Stimulated activated CD8-positive, alpha-beta memory T cell treated with anti-CD3 and anti-CD28 coated beads, Interleukin-7, amount 100 ng/mL, for 1 hour (primary cell): ENCODE data around the gene PRDM16.
"Not testable (repeated sequence)": the region's sequence is repeated elsewhere in the genome, so short reads cannot be mapped to it uniquely, and the experiment has no call there.

ENCODE experiments used
- DNase-seq, 2 donors: peaks; one replicate each; pipeline ENCODE4 v3.0.0-alpha.2; 2020; ENCODE audit warnings: low read depth in 2 of 2

Gene PRDM16

DNA sequence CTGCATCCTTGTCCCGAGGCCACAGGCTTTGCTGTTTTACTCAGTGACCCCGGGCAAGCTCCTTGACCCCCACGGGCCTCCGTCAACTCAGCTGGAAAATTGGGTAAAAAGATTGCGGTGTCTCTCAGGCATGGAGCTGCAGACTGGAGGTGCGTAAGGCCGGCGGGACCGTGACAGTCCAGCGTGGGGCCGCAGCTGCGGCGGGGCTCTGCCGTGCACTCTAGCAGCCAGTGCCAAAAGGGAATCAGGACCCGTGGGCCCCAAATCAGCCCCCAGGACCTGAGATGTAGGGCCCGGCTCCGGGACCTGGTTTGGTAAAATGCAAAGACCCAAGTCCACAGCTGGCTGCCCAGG, 158.3 kb downstream of the PRDM16 start:
- no peak for DNase-seq

DNA sequence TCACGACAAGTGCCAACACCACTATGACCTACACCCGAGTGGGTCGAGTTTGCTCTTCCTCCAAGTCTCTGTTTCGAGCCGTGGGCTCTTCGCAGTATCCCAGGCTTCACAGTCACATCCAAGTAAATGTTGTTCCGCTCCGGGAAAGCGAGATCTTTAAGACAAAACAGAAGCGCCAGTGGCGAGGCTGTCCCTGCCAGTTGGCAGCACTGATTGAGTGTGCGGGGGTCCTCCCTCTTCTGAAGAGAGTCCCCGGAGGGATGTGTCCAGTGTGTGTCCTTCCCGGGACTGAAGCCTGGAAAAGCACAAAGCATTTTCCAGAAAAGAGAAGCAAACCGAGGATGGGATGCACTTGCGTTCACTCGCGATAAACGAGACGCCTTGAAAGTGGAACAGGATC, 158.9 kb downstream of the PRDM16 start:
- DNase-seq, result no peak

DNA sequence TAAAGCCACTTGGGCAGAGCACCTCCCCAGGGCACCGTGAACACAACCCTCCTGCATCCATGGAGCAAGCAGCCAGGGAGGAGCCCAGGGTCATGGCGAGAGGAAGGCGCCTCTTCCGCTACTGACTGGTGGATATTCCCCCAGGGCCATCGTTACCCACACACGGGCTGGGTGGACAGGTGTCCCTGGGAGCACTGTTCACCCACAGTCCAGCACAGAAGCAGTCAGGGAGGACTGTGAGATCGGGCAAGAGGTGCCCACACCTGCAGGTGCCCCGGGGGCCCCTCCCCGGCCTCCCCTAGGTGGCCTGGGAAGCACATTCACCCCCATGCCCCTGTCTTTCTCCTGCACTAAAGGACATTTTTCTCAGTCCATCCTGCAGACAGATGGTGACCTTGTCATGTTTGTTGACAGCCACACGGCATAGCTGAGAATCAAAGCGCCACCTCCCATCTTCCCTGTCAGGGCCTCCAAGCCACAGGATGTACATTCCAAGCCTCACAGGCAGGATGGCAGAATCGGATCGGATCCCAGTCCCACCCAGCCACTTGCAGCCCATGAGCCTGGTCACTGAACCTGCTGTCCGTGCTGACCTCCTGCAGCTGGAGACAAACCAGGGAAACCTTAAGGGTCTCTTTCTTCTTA, 160.2 kb downstream of the PRDM16 start:
- no peak for DNase-seq

DNA sequence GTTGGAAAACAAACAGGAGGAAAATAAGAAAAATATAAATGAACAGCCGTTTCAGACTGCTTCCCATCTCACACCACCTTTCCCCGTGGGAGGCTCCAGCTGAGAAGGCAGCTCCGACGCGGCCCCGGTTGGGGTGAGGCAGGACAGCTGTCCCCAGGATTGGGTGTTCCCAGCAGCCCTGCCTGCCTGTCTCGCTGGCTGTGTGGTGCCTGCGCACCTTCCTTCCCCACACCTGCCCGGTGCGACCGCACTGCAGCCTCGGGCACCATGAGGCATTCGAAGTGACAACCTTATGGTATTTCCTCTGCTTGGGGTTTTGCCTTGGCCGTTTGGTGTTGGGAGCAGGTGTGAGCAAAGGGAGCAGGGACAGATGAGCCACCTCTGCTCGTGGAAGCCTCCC, 161.6 kb downstream of the PRDM16 start:
- DNase-seq, result no peak

DNA sequence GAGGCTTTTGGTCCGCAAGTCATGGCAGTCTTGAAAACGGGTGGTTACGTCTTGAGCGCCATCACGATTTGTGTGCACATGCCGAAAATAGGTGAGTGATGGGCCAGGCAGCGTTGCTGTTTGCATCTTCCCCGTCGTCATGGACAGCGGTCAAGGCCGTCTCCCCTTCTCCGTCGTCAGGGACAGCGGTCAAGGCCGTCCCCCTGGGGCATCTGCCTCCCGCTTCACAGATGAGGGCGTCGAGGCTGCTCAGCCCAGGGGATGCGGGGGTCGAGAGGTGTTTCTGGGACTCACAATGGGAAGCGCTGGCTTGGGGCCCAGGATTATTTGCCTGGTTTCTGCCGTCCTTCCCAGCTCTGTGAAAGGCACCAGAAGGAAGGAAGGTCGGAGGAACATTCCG, 162.2 kb downstream of the PRDM16 start:
- no peak for DNase-seq

DNA sequence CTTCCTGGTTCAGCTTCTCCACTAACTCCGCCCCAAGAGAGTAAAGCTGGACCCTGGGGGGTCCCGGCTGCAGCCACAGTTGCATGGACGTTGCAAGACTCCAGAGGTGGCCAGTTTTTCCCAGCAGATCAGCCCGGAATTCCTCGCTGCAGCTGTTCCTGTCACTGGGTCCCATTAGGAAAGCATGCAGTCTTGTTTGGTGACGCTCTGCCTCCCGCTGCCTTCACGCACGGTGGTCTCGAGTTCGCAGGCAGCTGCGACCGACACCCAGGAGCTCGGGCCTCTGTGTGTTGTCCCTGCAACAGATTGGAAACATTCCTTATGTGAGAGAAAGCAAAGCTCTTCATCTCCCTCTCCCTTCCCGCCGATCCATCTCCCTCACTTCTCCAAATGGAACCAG, 162.8 kb downstream of the PRDM16 start:
- no peak for DNase-seq

DNA sequence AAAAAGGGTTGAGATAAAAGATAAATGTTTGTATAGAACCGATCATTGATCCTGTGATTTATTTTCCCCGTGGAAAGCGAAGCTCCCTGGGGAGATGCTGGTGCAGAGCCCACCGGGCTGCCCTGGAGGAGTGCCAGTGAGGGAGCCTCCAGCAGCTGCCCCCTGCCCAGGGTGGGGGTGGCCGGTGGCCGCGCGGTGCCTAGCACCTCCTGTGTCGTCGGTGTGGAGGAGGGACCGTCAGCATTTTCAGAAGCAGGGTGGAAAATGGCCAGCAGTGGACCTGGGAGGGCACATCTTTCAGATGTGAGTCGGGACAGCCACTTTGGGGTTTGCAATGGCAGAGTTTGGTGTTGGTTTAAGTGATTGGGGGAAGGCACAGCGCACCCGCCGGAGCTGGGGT, 164.0 kb downstream of the PRDM16 start:
- DNase-seq, result no peak

DNA sequence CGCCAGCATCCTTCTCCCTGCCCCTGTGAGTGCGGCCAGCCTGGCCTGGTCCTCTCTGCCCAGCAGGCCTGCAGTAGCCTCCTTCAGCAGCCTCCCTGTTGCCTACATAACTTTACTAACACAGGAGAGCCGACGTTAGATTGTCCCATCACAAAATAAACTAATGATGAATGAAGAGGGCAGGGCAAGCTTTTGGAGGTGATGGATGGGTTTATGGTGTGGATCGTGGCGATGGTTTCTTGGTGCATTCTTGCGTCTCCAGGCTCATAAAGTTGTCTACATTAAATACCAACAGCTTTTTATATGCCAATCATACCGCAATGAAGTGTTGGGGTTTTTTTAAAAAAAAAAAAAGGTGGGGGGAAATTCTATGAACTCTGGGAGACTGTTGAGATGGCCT, 164.5 kb downstream of the PRDM16 start:
- no peak for DNase-seq

DNA sequence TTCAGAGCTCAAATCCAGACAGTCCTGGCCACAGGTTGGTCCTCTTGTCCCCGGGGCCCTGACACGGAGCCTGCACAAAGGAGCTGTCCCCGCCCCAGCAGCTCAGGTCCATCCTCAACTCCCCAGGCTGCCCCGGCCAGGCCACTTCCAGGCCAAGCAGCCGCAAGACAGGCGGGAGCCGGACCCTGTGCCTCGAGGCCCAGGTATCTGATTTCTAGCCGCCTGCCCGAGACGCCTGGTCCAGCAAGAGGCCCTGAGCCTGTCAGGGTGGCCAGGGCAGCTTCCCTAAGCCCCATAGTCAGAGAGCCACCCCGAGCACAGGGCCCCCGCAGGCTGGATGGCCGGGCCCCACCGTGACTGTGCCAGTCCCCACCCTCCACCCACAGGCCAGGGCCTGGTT, 165.3 kb downstream of the PRDM16 start:
- DNase-seq, result no peak

DNA sequence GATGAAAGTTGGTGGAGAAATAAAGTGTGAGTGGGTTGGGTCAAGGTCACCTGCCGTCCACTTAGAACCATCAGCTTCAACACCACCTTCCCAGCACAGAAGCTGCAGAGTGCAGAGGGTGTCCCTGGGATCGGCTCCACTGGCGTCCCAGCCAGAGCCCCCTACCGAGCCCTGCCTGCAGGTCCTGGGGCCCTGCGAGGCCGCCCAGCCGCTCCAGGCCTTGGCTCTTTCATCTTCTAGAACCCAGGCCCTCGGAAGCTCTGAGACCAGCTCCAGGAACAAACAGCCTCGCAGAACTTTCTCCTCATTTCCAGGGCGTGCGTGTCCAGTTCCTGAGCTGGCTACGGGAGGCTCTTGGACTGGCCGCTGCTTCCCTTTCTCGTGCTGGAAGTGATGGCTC, 166.0 kb downstream of the PRDM16 start:
- no peak for DNase-seq

DNA sequence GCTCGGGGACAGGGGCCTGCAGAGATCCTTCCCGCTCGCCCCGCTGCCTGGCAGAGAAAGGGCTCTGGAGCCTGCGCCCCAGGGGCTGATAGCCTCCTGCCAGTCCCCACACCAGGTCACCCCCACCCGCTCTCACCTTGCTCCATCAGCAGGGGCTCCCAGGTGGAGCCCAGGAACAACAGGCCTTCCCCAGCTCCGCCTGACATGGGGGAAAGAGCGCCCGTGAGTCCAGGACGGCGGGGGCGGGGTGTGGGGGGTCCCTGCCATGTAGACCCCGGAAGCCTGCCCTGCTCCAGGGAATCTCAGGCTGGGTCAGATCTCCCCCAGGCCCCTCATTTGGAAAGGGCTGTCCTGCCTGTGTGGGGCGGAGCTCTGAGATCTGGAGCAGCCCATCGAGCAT, 166.5 kb downstream of the PRDM16 start:
- no peak for DNase-seq

DNA sequence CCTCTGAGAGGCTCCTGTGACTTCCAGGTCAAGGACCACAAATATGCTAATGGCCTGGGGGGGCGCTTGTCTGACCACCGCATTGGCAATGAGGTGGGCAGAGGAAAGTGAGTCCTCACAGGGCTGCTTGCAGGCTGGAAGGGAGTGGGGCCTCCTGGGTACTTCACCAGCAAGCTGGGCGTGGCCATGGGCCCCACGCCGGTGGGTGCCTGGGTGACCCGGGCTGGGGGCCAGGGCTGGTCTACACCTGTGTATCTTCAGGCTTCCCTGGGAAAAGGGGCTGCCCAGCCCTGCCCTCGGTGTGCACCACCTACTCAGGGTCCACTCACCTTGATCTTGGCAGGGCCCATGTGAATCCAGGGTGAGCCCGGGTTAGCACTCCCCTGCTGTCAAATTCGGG, 167.4 kb downstream of the PRDM16 start:
- no peak for DNase-seq

DNA sequence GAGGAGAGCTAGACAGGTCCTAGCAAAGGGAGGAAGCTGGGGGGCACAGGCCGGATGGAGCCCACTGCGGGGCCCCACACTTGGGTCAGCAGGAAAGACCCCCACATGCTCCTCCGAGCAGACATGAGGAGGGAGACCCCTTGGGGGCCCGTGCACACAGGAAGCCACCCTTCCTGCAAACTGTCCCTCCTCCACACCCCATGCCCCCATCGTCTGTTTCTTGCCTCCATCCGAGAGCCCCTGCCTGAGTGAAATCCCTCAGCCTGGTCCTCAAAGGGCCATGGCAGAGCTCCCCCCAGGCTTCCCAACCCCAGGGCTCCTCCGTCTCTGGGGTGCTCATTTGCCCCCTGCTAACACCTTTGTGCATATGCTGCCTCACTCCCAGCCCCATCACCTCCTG, 168.0 kb downstream of the PRDM16 start:
- no peak for DNase-seq

DNA sequence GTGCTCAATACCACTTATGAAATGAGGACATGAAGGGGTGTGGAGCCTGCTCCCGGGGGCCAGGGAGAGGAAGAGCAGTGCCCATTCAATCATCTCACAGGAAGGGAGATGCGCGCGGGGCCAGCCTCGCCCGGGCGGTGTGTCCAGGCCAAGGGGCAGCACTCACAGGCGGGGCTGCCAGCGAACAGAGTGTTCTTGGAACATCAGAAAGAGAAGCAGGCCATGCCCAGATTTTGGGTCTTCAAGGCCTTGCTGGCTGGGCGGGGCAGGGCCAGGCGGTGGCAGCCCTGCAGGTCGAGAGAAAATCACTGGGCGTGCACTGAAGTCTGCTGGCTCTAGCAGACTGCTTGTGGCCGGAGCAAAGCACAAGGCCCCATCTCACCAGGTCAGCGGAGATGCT, 168.6 kb downstream of the PRDM16 start:
- DNase-seq, result no peak

DNA sequence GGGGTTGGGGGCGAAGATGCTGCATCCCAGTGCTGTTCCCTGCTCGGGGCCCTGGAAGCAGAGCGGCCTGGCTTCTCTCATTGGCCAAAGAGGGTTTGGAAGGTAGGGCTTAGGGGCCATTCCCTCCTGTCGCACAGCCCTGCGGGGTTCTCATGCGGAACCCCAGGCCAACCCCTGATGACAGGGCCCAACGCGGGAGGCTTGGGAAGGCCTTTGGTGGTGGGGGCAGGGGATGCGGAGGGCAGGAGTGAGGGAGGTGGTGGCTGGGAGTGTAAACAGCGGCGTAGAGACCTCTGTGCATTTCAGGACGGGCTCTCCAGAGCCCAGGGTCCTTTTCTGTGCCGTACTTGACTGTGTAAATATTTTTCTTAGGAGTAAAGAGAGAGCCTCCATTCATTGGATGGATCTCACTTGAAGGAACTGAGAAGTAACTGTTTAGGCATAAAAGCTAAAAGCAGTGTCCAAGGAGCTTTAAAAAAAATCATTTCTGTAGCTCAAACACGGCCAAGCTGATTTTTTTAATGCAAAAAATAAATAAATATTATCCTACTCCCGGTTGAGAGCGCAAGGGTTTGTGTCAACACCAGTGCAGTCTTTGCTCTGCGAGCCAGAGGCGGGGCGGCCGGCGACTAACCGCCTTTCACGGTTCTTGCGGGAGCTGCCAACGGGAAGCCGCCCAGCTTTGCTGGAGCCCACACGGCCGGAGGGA, 169.1 kb downstream of the PRDM16 start:
- DNase-seq, result no peak

DNA sequence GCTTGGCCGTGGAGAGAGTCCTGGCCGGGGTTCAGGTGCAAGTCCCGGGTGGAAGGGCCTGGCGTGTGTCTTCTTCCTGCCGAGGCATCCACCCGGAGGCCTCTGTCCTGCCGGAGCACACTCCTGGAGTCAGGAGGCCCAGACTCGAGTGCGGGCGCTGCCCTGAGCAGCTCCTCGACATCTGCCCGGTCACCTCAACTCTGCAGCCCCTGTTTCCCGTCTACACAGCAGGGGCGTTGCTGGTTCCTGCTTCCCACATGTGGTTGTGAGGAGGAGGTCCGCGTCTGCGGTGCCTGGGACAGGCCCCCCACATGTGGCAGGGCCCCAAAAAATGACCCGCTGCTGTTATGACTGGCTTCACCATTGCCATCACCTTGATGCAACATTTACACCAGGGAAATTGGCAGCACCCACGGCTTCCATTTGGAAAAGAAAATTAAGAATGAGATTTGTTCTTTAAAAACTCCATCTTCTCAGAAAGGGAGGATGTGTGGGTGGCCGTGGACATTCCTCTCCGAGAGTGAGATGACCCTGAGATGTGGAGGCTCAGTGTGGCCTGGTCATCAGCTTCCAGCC, 169.8 kb downstream of the PRDM16 start:
- DNase-seq, result no peak

DNA sequence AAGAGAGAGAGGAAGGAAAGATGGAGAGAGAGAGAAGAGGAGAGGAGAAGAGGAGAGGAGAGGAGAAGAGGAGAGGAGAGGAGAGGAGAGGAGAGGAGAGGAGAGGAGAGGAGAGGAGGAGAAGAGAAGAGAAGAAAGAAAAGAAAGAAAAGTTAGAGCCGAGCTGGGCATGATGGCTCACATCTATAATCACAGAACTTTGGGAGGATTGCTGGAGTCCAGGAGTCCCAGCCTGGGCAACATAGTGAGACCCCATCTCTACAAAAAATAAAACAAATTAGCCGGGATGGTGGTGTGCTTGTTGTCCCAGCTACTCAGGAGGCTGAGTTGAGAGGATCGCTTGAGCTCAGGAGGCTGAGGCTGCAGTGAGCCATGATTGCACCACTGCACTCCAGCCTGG, 171.0 kb downstream of the PRDM16 start:
- DNase-seq, result not testable (repeated sequence)

DNA sequence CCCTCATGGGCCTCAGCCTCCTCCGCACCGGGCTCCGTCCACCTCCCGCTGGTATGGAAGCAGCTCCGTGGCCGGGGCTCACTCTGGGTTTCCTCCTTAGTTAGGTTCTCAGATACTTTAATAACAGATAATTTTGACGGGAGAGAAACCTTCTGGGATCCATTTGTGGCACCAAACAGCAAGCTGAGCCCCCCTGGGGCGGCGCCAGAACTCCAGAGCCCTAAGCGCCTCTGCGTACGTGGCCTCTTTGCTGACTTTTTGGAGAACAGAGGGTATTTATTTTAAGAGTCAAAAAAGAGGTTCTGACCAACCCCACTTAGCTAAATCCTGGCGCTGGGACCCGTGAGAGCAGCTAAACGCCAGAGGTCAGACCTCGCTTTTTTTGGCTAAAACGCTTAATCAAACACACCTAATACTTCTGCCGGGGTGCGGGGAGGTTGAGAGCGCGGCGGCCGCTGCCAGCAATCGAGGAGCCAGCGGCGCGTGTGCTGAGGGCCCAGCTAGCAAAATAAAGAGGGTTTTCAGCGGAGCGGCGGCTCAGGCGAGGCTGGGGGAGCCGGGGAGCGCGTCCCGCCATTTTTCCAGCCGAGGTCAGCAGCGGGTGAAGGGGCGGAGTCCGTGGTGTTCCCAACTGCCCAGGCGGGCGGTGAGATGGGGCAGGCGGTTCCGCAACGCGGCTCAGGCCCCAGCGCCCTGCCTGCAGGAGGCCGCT, 171.7 kb downstream of the PRDM16 start:
- DNase-seq, result no peak

DNA sequence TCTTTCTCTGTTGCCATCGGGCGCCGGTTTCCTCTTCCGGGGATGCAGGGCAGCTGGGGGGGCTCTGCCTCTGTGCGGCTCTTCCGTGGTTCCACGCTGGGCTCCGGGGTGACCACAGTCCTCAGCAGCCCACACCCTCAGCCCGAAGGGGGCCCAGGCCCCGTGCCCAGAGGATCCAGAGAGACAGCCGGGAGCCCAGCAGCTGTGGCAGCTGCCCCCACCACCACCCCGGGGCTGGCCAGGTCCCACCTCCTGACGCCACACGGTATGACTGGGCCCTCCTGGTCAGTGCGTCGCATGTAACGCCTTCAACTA, 172.2 kb downstream of the PRDM16 start:
- no peak for DNase-seq

DNA sequence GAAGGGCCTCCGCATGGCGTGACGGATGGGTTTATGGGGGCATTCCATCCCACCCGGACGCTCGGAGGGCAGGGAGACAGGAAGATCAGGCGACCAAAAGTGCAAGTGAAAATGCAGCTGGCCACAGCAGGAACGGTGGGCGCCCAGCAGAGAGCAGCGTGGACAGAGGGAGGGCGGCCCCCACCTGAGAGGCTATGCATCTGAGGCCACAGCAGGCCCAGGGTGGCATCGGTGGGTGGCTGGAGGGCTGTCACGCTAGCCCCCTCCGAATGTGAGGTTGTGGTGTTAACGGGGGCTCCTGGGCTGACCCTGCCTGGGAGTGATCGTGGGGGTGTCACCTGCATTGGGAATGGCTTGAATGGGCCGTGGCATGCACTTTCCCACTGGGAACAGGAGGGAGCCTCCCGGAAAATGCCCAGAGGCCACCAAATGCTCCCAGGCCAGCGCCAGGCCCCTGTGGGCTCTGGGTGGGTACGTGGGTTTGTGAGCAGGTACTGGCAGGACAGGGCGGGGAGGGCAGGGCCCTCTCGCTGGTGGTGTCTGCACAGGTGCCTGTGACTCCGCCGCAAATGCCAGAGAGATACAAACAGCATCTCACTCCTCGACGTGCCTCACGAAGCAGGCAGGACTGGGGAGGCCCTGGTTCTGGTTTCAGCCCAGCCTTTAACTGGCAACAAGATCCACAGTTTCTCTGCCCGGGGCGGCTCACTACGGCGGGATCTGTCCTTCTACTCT, 172.8 kb downstream of the PRDM16 start:
- no peak for DNase-seq

DNA sequence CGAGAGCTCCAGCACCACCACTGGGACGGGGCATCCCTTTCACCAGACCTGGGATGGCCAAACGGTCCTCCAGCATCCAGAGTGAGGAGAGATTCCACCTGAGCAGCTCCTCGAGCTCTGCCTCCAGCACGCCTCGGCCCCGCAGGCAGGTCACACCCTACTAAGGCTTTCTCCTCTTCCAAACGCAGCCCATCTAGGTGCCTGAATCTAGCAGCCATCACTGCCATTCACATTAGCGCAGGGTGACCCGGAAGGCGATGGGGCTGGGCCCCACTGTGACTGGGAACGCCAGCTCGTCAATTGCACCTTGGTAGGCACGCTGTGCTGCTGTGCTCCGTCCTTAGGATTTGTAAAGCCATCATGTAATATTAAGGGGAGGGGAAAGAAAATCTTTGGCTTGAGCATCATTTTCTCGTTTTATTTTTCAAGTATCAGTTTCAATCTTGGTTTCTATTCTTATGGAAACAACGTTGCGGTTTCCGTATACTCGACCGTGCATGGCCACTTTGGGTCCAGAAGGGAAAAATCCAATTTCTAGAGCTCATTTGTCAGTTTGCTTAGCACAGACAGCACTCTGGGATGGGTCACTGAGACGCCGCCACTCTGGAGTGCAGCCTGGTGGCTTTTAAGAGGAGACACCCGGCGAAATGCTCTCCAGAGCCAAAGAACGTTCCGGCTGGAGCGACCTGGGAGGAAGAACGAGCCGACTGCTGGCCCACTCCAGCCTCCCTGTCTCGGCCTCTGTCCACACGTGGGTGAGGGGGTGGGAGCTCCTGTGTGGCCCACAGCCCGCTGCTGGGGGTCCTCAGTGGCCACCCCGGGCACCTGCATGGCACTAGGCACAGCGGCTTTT, 173.6 kb downstream of the PRDM16 start:
- no peak for DNase-seq

DNA sequence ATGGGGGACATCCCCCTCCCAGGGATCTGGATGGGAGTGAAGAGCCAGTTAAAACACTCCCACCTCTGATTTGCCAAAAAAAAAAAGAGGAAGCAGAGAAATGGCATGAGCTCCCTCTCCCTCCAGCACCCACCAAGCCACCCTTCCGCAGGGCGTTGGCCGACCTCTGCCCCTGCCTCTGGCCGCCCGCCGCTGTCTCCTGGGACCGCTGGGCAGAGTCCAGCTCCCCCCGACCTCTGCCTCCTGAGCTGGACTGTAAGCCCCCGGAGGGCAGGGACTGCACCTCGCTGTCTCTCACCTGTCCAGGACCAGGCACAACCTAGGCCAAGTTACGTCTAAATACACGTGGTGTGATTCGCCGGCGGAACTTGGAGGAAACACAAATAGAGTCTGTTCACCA, 174.3 kb downstream of the PRDM16 start:
- DNase-seq, result no peak
